HCT116 (cell line): Measurements from ENCODE around the gene CASP8. TPM values are rescaled to one million over a fixed set of nuclear protein-coding genes. Genes with fewer than 3 reads are reported as not detected.

Source experiments
- ATAC-seq: fragments of 200-7000 bp; cut with Tn5 transposase; 2 replicates; pipeline ENCODE4 v1.9.1; 2020; ENCODE audit warnings: mild to moderate bottlenecking, moderate library complexity
- BruUV-seq: library from RNA; stranded (reverse); fragments of 400-500 nt; replicated peaks from 2 replicates; lab custom pipeline; 2021; lab: Mats Ljungman, UMichigan
- CTCF ChIA-PET: fragments of 300-600 bp; sonication (Branson Sonifier 250); formaldehyde crosslinking; loops from one replicate; lab custom pipeline; 2021; ENCODE audit warnings: antibody characterized with exemption; lab: Charles Lee
- POLR2A ChIA-PET: fragments of 300-600, 350-600 bp; sonication (Branson Sonifier 250); formaldehyde crosslinking; loops from one replicate; lab custom pipeline; 2021; ENCODE audit warnings: antibody characterized with exemption; lab: Charles Lee
- RAD21 ChIA-PET, 2 experiments: fragments of 300-600 bp; sonication (Branson Sonifier 250); formaldehyde crosslinking; loops; one replicate each; lab custom pipeline; 2023; ENCODE audit warnings: low total read pairs in 2 of 2; ENCODE audit not compliant: uncharacterized antibody in 2 of 2, unreplicated experiment in 2 of 2, low non-redundant PET in 1 of 2; lab: Charles Lee
- DNase-seq: peaks from one replicate; pipeline ENCODE4 v3.0.0-alpha.2; 2010; ENCODE audit warnings: low read depth, low spot score
- H2AFZ ChIP-seq: fragments of 200-600 bp; shearing (Covaris generic), sonication (generic); 2 replicates; pipeline ENCODE4 v1.6.1; 2017; ENCODE audit warnings: low read depth, mixed run types, mixed read lengths, antibody characterized with exemption, low read length; ENCODE audit not compliant: poor library complexity, severe bottlenecking
- H3K27ac ChIP-seq: 2 replicates; pipeline ENCODE4 v1.5.1; 2012; ENCODE audit warnings: low read depth, low read length
- H3K27me3 ChIP-seq: fragments of 200-600 bp; sonication (generic); 2 replicates; pipeline ENCODE4 v1.6.1; 2016; ENCODE audit warnings: mixed run types, low read length, mixed read lengths; ENCODE audit not compliant: insufficient read depth
- H3K36me3 ChIP-seq, 2 experiments: fragments of 200-500 bp in 1 of 2; fragments of 200-600 bp in 1 of 2; sonication (Bioruptor generic) in 1 of 2; sonication (generic) in 1 of 2; 2 replicates each; pipeline versions ENCODE4 v1.5.1 to v1.6.1; 2014 to 2016; ENCODE audit warnings: low read length in 2 of 2, inconsistent platforms in 1 of 2, mixed read lengths in 1 of 2, mixed run types in 1 of 2; ENCODE audit not compliant: insufficient read depth in 2 of 2, control insufficient read depth in 1 of 2
- H3K4me1 ChIP-seq, 2 experiments: fragments of 200-600 bp in 1 of 2; sonication (generic) in 1 of 2; 2 replicates each; pipeline versions ENCODE4 v1.5.1 to v1.6.1; 2012 to 2017; ENCODE audit warnings: low read length in 2 of 2, inconsistent platforms in 1 of 2, mild to moderate bottlenecking in 1 of 2, mixed read lengths in 1 of 2, mixed run types in 1 of 2, moderate library complexity in 1 of 2; ENCODE audit not compliant: insufficient read depth in 2 of 2, control insufficient read depth in 1 of 2
- H3K4me2 ChIP-seq: fragments of 200-600 bp; sonication (generic); 2 replicates; pipeline ENCODE4 v1.6.1; 2017; ENCODE audit warnings: mixed run types, low read length, mixed read lengths
- H3K4me3 ChIP-seq, 2 experiments: fragments of 200-600 bp in 1 of 2; sonication (generic) in 1 of 2; replicated peaks in 1 of 2; 2 replicates each; pipeline ENCODE4 v1.5.1; 2011 to 2016; ENCODE audit warnings: low read length in 2 of 2, control low read depth in 1 of 2, low read depth in 1 of 2, mild to moderate bottlenecking in 1 of 2, mixed read lengths in 1 of 2, mixed run types in 1 of 2
- H3K79me2 ChIP-seq: fragments of 200-600 bp; sonication (generic); 2 replicates; pipeline ENCODE4 v1.6.1; 2017; ENCODE audit warnings: mild to moderate bottlenecking, mixed run types, low read length, moderate library complexity, mixed read lengths; ENCODE audit not compliant: insufficient read depth
- H3K9ac ChIP-seq: fragments of 200-600 bp; sonication (generic); 2 replicates; pipeline ENCODE4 v1.6.1; 2016; ENCODE audit warnings: low read length, mixed read lengths
- H3K9me2 ChIP-seq: fragments of 200-600 bp; sonication (generic), shearing (Covaris generic); 2 replicates; pipeline ENCODE4 v1.6.1; 2017; ENCODE audit warnings: mixed run types, mild to moderate bottlenecking, moderate library complexity; ENCODE audit not compliant: insufficient read depth
- H3K9me3 ChIP-seq, 2 experiments: fragments of 200-500 bp in 1 of 2; fragments of 200-600 bp in 1 of 2; sonication (Bioruptor generic) in 1 of 2; sonication (generic) in 1 of 2; 2 replicates each; pipeline ENCODE4 v1.6.1; 2014 to 2017; ENCODE audit warnings: low read length in 2 of 2, mixed read lengths in 2 of 2, inconsistent platforms in 1 of 2, low read depth in 1 of 2, mild to moderate bottlenecking in 1 of 2, mixed run types in 1 of 2, moderate library complexity in 1 of 2; ENCODE audit not compliant: control insufficient read depth in 1 of 2, insufficient read depth in 1 of 2
- H4K20me1 ChIP-seq: fragments of 200-600 bp; sonication (generic), shearing (Covaris generic); 2 replicates; pipeline ENCODE4 v1.6.1; 2017; ENCODE audit warnings: mixed run types, mild to moderate bottlenecking, moderate library complexity; ENCODE audit not compliant: insufficient read depth
- CEBPB ChIP-seq: IDR thresholded peaks from 2 replicates; pipeline ENCODE4 v1.6.1; 2012; ENCODE audit warnings: low read depth
- EGR1 ChIP-seq: IDR thresholded peaks from 2 replicates; pipeline ENCODE4 v1.6.1; 2012; ENCODE audit warnings: low read depth
- ELF1 ChIP-seq: IDR thresholded peaks from 2 replicates; pipeline ENCODE4 v1.6.1; 2012; ENCODE audit warnings: low read depth, borderline replicate concordance
- EZH2 ChIP-seq: fragments of 200-600 bp; sonication (generic); IDR thresholded peaks from 2 replicates; pipeline ENCODE4 v1.6.1; 2017; ENCODE audit warnings: antibody characterized with exemption, mixed run types
- EZH2phosphoT487 ChIP-seq: fragments of 200-600 bp; IDR thresholded peaks from 2 replicates; pipeline ENCODE4 v1.6.1; 2018; ENCODE audit warnings: antibody characterized with exemption, borderline replicate concordance
- JUND ChIP-seq: IDR thresholded peaks from 2 replicates; pipeline ENCODE4 v1.6.1; 2012
- POLR2A ChIP-seq: IDR thresholded peaks from 2 replicates; pipeline ENCODE4 v1.7.0; 2011; ENCODE audit warnings: borderline replicate concordance; ENCODE audit not compliant: insufficient read depth, insufficient read length; ENCODE audit errors: extremely low read depth
- POLR2AphosphoS5 ChIP-seq: IDR thresholded peaks from 2 replicates; pipeline ENCODE4 v1.6.1; 2011; ENCODE audit warnings: mild to moderate bottlenecking, low read depth, low read length, moderate library complexity
- SP1 ChIP-seq: IDR thresholded peaks from 2 replicates; pipeline ENCODE4 v1.6.1; 2012; ENCODE audit warnings: low read depth
- SRF ChIP-seq: IDR thresholded peaks from 2 replicates; pipeline ENCODE4 v1.6.1; 2012; ENCODE audit warnings: low read depth
- TCF7L2 ChIP-seq: IDR thresholded peaks from 2 replicates; pipeline ENCODE4 v1.7.0; 2011; ENCODE audit warnings: borderline replicate concordance, inconsistent platforms; ENCODE audit not compliant: insufficient read depth, insufficient read length; ENCODE audit errors: extremely low read depth
- ZFX ChIP-seq: fragments of 450-650 bp; IDR thresholded peaks from 2 replicates; pipeline ENCODE4 v1.6.1; 2017
- ZNF274 ChIP-seq: fragments of 200-500 bp; sonication (Bioruptor generic); IDR thresholded peaks from 2 replicates; pipeline ENCODE4 v1.6.1; 2014; ENCODE audit warnings: mild to moderate bottlenecking, low read depth, low read length, inconsistent platforms
- intact Hi-C: fragments of 100-400 bp; cut with micrococcal nuclease; formaldehyde crosslinking; loops from 2 replicates; pipeline ENCODE4 v1.10.0; 2022
- total RNA-seq: library from RNA; stranded (reverse); gene quantifications from one replicate; pipeline ENCODE4 v1.2.1, GENCODE V29; 2021; ENCODE audit not compliant: unreplicated experiment
- TF ChIP-seq, protein P1 (sequence below), 3 experiments: fragments of 200-600 bp in 1 of 3; sonication (generic) in 1 of 3; IDR thresholded peaks in 2 of 3; conservative IDR thresholded peaks in 1 of 3; 2 replicates each; pipeline ENCODE4 v1.5.1; 2012 to 2017; ENCODE audit warnings: low read depth in 2 of 3, low read length in 2 of 3, antibody characterized with exemption in 1 of 3, borderline replicate concordance in 1 of 3, control low read depth in 1 of 3, mild to moderate bottlenecking in 1 of 3, mixed read lengths in 1 of 3, mixed run types in 1 of 3, moderate library complexity in 1 of 3; ENCODE audit not compliant: insufficient read depth in 1 of 3
- TF ChIP-seq, protein P2 (sequence below): IDR thresholded peaks from 2 replicates; pipeline ENCODE4 v1.6.1; 2012

Gene CASP8
- total RNA-seq, 1 experiment from 2014 or later = 29.6 TPM

DNA sequence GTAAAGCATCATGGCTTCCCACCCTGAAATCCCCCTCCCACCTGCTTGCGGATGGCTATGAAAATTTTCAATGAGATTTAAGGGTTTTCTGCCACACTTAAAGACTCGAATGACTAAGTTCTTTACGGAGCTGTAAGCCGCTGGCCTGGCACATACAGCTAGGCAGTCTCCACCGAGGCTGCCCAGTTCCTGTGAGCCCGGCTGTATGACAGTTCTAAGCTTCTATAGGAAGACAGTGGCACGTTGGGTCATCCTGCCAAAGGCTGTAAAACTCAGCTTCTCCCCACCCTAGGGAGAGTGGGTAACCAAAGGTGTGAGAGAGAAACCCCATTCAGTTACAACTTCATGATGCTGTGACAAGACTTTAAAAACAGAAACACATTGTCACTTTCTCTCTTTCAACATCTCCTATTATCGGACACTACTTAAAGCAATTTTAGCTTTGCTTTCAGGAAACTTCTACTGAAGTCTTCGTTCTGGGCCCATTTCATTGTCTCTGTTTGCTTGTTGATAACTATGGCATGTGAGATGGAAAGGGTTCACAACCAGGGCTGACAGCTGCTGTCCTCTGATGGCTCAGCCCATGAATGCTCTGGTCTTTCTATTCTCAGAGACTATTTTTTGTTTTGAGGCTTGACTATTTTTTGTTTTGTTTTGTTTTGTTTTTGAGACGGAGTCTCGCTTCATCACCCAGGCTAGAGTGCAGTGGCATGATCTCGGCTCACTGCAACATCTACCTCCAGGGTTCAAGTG is 7.1 kb downstream of the CASP8 start:
- H3K4me1 ChIP-seq = no peaks in the 10 kb centered on the region
- no peak overlapping the region for H3K4me3 ChIP-seq
- no peak overlapping the region for H3K9ac ChIP-seq
- BruUV-seq = no TSS peak
- no peaks in the 10 kb centered on the region for H3K27me3 ChIP-seq
- no peaks in the 10 kb centered on the region for H3K9me3 ChIP-seq
- CTCF ChIA-PET = no interaction called here
- no peak overlapping the region for H2AFZ ChIP-seq
- H3K79me2 ChIP-seq = peaks cover 28% of the 10 kb centered on the region
- POLR2A ChIA-PET = no interaction called here
- H3K9me2 ChIP-seq = no peaks in the 10 kb centered on the region
- no peaks in the 10 kb centered on the region for H4K20me1 ChIP-seq
- 0 out of 4 replicates have a peak, but pooled peaks cover 0 to 5% of the 10 kb centered on the region in 2 experiments for H3K36me3 ChIP-seq
- DNase-seq (no peak), ATAC-seq (no peak)
- intact Hi-C loops = no loop called here
- no peak overlapping the region for H3K4me2 ChIP-seq
- H3K27ac ChIP-seq = no peak overlapping the region
- RAD21 ChIA-PET = no interaction called here
- TF ChIP-seq JUND (no peak), POLR2A (no peak), EZH2phosphoT487 (no peak), EZH2 (no peak), SP1 (no peak), ZFX (no peak), SRF (no peak), ZNF274 (no peak), POLR2AphosphoS5 (no peak), EGR1 (no peak), TCF7L2 (no peak), ELF1 (no peak), CEBPB (no peak)
- TF ChIP-seq, protein P1, sequence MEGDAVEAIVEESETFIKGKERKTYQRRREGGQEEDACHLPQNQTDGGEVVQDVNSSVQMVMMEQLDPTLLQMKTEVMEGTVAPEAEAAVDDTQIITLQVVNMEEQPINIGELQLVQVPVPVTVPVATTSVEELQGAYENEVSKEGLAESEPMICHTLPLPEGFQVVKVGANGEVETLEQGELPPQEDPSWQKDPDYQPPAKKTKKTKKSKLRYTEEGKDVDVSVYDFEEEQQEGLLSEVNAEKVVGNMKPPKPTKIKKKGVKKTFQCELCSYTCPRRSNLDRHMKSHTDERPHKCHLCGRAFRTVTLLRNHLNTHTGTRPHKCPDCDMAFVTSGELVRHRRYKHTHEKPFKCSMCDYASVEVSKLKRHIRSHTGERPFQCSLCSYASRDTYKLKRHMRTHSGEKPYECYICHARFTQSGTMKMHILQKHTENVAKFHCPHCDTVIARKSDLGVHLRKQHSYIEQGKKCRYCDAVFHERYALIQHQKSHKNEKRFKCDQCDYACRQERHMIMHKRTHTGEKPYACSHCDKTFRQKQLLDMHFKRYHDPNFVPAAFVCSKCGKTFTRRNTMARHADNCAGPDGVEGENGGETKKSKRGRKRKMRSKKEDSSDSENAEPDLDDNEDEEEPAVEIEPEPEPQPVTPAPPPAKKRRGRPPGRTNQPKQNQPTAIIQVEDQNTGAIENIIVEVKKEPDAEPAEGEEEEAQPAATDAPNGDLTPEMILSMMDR (IDR thresholded peaks at IDR 0.05 in 2 of 3, conservative IDR thresholded peaks at IDR 0.05 in 1 of 3; ENCODE audit: borderline replicate concordance in 1 of 3, insufficient read depth in 1 of 3, low read depth in 2 of 3, low read length in 2 of 3) = no peak
- TF ChIP-seq, protein P2, sequence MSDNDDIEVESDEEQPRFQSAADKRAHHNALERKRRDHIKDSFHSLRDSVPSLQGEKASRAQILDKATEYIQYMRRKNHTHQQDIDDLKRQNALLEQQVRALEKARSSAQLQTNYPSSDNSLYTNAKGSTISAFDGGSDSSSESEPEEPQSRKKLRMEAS = no peak
